ENCODE data around the gene SLC6A12.

DNA sequence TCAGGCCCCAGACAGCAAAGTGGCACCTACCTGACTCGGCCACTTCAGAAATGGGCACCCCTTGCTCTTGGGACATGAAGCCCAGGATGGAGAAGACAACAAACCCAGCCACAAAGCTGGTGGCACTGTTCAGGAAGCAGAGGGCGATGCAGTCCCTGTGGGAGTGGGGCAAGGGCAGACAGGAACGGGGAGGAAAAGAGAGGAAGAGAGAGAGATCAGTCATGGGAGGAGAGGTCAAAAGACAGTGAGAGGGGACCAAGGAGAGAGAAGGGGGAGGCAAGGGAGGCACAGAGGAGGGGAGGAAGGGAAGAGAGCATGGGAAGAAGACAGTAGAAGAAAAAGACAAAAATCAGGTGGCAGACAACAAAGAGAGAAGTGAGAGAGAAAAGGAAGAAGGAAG lies 16.6 kb downstream of the SLC6A12 start:
- TF ChIP-seq, protein P1, sequence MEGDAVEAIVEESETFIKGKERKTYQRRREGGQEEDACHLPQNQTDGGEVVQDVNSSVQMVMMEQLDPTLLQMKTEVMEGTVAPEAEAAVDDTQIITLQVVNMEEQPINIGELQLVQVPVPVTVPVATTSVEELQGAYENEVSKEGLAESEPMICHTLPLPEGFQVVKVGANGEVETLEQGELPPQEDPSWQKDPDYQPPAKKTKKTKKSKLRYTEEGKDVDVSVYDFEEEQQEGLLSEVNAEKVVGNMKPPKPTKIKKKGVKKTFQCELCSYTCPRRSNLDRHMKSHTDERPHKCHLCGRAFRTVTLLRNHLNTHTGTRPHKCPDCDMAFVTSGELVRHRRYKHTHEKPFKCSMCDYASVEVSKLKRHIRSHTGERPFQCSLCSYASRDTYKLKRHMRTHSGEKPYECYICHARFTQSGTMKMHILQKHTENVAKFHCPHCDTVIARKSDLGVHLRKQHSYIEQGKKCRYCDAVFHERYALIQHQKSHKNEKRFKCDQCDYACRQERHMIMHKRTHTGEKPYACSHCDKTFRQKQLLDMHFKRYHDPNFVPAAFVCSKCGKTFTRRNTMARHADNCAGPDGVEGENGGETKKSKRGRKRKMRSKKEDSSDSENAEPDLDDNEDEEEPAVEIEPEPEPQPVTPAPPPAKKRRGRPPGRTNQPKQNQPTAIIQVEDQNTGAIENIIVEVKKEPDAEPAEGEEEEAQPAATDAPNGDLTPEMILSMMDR (IDR thresholded peaks at IDR 0.05): no peak
- TF ChIP-seq NFATC4 (CRISPR knock-in tag; IDR thresholded peaks at IDR 0.05): no peak
- TF ChIP-seq SMAD4 (CRISPR knock-in tag; IDR thresholded peaks at IDR 0.05): no peak
- TF ChIP-seq, protein P2, sequence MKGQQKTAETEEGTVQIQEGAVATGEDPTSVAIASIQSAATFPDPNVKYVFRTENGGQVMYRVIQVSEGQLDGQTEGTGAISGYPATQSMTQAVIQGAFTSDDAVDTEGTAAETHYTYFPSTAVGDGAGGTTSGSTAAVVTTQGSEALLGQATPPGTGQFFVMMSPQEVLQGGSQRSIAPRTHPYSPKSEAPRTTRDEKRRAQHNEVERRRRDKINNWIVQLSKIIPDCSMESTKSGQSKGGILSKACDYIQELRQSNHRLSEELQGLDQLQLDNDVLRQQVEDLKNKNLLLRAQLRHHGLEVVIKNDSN (CRISPR knock-in tag; IDR thresholded peaks at IDR 0.05): no peak
- TF ChIP-seq, protein P3, sequence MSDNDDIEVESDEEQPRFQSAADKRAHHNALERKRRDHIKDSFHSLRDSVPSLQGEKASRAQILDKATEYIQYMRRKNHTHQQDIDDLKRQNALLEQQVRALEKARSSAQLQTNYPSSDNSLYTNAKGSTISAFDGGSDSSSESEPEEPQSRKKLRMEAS (CRISPR knock-in tag; IDR thresholded peaks at IDR 0.05): no peak
- TF ChIP-seq, protein P4, sequence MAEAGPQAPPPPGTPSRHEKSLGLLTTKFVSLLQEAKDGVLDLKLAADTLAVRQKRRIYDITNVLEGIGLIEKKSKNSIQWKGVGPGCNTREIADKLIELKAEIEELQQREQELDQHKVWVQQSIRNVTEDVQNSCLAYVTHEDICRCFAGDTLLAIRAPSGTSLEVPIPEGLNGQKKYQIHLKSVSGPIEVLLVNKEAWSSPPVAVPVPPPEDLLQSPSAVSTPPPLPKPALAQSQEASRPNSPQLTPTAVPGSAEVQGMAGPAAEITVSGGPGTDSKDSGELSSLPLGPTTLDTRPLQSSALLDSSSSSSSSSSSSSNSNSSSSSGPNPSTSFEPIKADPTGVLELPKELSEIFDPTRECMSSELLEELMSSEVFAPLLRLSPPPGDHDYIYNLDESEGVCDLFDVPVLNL (CRISPR knock-in tag; IDR thresholded peaks at IDR 0.05; ENCODE audit: borderline replicate concordance, low read depth): no peak
- TF ChIP-seq FOXP1 (CRISPR knock-in tag; IDR thresholded peaks at IDR 0.05; ENCODE audit: borderline replicate concordance): no peak
- TF ChIP-seq, protein P5, sequence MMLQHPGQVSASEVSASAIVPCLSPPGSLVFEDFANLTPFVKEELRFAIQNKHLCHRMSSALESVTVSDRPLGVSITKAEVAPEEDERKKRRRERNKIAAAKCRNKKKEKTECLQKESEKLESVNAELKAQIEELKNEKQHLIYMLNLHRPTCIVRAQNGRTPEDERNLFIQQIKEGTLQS (CRISPR knock-in tag; conservative IDR thresholded peaks at IDR 0.05): no peak
- no peak for TF ChIP-seq GABPB1 (CRISPR knock-in tag; IDR thresholded peaks at IDR 0.05)
- TF ChIP-seq, protein P6, sequence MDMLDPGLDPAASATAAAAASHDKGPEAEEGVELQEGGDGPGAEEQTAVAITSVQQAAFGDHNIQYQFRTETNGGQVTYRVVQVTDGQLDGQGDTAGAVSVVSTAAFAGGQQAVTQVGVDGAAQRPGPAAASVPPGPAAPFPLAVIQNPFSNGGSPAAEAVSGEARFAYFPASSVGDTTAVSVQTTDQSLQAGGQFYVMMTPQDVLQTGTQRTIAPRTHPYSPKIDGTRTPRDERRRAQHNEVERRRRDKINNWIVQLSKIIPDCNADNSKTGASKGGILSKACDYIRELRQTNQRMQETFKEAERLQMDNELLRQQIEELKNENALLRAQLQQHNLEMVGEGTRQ (CRISPR knock-in tag; IDR thresholded peaks at IDR 0.05): no peak
- no peak for TF ChIP-seq ZNF416 (CRISPR knock-in tag; IDR thresholded peaks at IDR 0.05)
- TF ChIP-seq ZNF138 (CRISPR knock-in tag; conservative IDR thresholded peaks at IDR 0.05): no peak
